ENCODE measurements around the gene KLC1. TPM values are rescaled to one million over a fixed set of nuclear protein-coding genes. Genes with fewer than 3 reads are reported as not detected.
"Not testable (repeated sequence)": the region's sequence is repeated elsewhere in the genome, so short reads cannot be mapped to it uniquely, and the experiment has no call there.

The KLC1 gene
- 10 to 100 TPM; 81.6 to 89.5 (median 85.6) TPM for polyA plus RNA-seq (ENCODE audit: insufficient read length in 3 of 3)

DNA sequence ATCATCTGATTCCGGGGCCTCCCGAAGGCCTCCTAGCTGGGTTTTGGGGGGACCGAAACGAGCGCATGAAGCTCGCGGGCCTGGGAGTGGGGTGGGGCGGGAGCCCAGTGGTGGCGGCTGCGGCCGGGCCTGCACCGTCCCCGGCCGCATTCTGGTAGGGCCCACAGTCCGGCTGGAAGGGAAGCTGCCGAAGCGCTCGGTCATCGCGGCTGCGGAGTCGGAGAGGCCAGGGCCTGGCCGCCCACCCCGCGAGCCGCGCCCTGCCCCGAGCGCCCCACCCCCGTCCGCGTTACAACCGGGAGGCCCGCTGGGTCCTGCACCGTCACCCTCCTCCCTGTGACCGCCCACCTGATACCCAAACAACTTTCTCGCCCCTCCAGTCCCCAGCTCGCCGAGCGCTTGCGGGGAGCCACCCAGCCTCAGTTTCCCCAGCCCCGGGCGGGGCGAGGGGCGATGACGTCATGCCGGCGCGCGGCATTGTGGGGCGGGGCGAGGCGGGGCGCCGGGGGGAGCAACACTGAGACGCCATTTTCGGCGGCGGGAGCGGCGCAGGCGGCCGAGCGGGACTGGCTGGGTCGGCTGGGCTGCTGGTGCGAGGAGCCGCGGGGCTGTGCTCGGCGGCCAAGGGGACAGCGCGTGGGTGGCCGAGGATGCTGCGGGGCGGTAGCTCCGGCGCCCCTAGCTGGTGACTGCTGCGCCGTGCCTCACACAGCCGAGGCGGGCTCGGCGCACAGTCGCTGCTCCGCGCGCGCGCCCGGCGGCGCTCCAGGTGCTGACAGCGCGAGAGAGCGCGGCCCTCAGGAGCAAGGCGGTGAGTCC, at the start of gene KLC1:
Gene KLC1, plus strand, starts transcription at position 528 of the 819 bp plus-strand sequence. CDS start 25,354 bp downstream, outside the sequence.
- DNase-seq (ENCODE audit: low read depth in 3 of 3, low spot score in 2 of 3), result peak in 1 of 3 donors; percentile 54

DNA sequence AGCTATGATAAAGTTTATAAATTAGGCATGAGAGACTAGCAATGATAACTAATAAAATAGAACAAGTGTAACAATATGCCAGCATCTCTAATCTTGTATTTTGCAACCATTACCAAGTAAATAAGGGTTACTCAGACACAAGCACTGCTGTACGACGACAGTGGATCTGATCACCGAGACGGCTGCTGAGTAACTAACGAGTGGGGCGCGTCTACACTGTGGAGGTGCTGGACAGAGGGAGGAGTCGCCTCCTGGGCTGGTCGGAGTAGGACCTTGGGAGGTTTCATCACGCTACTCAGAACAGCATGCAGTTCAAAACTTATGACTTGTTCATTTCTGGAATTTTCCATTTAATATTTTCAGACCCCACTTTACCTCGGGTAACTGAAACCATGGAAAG, 47.8 kb upstream of the KLC1 start:
- DNase-seq (ENCODE audit: low read depth in 3 of 3, low spot score in 2 of 3), result no peak

DNA sequence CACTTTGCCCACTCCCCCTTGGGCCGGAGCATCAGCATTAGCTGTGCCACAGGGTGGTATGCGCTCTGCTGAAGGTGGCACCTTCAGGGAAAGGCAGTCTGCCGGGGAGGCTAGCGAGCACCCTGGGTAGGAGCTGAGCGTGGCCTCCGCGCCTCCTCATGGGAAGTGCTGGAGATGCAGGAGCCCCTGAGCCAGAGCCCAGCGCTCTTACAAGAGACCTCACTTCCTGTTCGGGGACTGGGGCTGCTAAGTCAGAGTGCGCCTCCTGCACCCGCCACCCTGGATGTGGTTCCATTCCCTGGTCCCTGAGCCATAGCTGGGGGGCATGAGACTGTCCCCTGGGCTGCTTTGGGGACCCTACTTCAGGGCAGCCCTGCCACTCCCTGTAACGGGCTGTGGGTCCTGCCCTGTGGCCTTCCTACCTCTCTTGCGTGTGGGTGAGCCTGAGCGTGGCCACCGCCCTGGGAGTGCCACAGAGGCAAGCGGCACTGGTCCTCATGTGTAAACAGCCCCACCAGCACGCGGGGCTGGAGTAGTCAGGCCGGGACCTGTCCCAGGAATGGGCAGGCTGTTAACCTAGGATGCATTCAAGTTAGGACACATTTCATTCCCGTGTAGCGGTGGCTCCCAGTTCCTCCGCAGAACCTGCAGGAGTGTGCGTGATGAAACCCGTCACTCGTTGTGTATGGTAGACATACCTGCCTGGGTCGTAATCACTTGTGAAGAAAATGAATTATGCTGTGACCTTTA, 46.9 kb upstream of the KLC1 start:
- no peak for DNase-seq (ENCODE audit: low read depth in 3 of 3, low spot score in 2 of 3)

DNA sequence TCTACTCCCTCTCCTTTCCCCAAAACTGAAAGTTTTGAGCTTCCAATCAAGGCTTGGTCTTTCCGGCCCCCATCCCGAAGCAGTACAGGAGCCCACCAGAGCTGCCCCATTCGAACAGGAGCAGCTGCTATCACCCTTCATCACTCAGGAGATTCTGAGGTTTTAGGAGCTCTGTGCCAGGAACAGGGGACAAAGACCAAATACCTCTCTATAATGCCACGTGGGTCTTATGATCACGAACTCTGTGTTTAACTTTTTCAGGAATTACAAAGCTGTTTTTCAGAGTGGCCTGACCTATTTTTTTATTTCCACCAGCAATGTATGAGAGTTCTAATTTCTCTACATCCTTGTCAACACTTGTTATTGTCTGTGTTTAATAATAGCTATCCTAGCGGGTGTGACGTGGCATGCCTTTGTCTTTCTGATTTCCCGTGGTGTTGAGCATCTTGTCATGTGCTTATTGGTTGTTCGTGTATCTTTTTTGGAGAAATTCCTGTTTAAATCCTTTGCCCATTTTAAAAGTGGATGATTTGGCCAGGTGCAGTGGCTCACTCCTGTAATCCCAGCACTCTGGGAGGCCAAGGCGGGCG, 44.6 kb upstream of the KLC1 start:
- no peak for DNase-seq (ENCODE audit: low read depth in 3 of 3, low spot score in 2 of 3)

DNA sequence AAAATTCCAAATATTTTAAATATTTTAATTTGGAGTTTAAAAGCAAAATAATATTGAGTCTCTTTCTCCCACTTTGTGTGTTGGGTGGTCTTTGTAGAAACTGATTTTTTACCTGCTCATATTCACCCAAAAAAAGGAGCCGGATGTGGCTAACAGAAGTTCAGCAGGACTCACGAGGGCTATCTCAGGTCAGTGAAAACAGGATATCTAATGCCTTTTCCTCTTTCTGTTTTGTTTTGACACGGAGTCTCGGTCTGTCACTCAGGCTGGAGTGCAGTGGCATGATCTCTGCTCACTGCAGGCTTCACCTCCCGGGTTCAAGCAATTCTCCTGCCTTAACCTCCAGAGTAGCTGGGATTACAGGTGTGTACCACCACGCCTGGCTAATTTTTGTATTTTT, 35.4 kb upstream of the KLC1 start:
- DNase-seq (ENCODE audit: low read depth in 3 of 3, low spot score in 2 of 3), result no peak

DNA sequence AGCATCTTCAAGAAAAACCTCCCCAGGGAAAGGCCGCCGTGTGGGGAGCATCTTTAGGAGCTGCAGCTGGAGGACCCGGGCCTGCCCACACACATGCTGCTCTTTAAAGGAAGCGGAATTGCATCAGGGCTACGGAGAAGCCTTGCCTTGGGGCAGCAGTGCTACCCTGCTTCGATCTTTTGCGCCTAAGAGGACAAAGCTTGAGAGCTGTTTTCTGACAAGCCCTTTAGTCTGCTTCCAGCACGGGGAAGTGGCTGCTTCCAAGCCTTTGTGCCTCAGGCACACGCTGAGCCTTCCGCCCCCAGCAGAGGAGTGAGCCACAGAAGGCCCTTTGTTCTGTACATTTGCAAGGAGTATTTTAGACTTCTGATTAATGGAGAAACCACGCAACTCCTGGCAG, 34.7 kb upstream of the KLC1 start:
- DNase-seq (ENCODE audit: low read depth in 3 of 3, low spot score in 2 of 3), result no peak

DNA sequence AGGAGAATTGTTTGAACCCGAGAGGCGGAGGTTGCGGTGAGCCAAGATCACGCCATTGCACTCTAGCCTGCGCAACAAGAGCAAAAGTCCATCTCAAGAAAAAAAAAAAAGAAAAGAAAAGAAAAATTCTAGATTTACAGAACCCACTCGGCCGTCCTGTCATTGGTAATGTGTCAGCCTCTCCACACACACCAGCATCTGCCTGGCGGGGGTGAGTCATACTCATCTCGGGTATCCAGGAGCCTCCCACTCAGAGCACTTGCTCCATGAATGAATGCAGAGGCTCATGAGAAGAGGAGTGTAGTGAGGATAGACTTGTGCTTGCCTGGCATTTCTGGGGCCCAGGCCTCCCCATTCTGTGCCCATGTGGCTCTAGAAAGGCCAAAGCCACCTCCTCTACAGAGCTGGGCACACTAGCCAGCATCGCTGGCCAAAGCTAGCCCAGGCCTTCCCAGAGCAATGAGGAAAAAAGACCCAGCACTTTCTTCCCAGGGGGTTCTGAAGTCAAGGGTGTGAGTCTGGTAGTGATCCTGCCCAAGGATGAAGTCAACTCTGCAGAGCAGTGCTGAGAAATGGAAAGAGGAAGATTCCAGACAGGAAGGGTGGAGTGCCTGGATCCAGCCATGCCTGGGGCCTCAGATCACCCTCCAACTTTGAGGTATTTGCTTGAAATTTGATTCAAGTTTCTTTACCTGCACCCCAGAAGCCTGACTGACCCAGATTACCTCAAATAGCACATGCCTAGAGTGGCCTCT, 31.2 kb upstream of the KLC1 start:
- no peak for DNase-seq (ENCODE audit: low read depth in 3 of 3, low spot score in 2 of 3)

DNA sequence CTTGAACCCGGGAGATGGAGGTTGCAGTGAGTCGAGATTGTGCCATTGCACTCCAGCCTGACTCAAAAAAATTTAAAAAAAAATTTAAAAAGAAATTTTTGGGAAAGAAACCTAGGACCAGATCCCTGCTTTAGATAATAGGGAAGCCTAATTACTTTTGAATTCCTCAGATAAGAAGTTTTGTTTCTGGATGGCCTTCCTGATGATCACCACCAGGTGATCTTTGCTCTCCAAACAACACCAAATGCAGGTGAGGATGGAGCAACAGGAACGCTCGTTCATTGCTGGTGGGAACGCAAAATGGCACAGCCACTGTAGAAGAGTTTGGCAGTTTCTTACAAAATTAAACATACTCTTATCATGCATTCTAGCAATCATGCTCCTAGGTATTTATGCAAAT, 28.5 kb upstream of the KLC1 start:
- DNase-seq (ENCODE audit: low read depth in 3 of 3, low spot score in 2 of 3), result no peak

DNA sequence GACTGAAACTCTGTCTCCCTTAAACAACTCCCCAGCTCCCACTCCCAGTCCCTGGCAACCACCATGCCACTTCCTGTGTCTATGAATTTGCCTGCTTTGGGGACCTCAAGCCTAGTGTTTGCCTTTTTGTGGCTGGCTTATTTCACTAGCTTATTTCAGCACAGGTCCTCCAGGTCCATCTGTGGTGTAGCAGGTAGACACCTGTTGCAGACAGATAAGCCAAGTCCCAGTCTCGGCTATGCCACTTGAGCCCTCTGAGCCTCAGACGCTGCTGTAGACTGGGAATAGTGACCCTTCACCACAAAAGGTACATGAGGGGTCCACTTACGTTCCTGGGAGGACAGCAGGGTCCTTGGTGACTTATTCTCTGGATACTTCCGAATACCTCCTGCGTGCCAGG, 24.4 kb upstream of the KLC1 start:
- no peak for DNase-seq (ENCODE audit: low read depth in 3 of 3, low spot score in 2 of 3)

DNA sequence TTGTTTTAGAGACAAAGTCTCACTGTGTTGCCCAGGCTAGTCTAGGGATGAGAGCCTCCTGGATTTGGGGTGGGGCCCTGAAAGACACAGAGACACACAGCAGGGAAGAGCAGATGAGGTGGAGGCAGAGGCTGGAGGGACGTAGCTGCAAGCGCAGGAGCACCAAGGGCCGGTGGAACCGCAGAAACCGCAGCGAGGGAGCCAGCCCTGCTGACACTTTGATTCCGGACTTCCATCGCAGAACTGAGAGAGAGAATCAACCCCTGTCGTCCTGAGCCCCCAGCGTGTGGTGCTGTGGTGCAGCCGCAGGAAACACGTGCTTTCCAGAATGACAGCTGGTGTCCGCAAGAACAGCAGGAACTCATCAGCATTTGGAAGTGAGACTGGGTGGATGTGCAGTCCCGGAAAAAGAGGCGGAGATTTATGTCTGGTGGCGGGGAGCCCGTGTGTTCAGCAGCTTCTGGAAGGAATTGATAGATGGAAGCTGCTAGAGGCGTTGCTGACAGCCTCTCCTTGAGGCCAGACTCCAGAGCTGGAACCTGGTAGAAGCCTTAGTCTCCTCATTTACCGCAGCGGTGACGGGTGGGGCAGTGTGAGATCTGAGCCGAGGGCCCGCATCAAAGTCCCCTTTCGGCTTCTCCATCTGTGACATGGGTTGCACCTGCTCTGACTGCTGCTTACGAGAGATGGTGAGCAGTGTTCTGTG, 21.9 kb upstream of the KLC1 start:
- DNase-seq (ENCODE audit: low read depth in 3 of 3, low spot score in 2 of 3), result peak; percentile 87 to 88 (median 88)

DNA sequence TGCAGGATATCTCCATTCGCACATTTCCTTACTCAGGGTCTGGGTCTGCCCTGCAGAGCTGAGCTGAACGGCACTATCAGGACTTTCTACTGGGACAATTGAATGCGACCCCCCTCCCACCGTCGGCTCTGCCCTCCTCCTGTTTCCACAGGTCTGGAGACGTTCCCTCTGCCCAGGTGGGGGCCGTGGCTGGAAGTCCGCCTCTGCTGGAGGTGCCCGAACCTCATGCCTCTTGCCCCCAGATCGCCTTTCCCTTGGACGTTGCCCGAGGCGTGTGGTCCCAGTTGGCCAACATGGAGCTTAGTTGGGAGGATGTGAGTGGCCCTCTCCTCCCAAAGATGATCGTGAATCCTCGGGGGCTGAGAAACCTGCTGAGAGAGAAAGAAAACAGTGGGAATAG, 21.2 kb upstream of the KLC1 start:
- no peak for DNase-seq (ENCODE audit: low read depth in 3 of 3, low spot score in 2 of 3)

DNA sequence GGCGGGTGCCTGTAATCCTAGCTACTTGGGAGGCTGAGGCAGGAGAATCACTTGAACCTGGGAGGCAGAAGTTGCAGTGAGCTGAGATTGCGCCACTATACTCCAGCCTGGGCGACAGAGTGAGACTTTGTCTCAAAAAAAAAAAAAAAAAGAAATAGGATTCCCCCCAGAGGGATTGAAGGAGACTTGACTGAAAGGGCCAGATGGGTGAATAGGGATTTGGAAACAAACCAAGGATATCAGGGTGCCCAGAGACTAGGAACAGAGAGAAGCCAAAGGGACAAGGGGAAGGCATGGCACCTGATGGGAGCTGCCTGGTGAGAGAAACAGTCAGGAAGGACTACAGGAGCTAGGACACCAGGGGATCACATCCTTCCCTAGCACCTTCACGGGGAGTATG, 19.9 kb upstream of the KLC1 start:
- not testable (repeated sequence) for DNase-seq (ENCODE audit: low read depth in 3 of 3, low spot score in 2 of 3)

DNA sequence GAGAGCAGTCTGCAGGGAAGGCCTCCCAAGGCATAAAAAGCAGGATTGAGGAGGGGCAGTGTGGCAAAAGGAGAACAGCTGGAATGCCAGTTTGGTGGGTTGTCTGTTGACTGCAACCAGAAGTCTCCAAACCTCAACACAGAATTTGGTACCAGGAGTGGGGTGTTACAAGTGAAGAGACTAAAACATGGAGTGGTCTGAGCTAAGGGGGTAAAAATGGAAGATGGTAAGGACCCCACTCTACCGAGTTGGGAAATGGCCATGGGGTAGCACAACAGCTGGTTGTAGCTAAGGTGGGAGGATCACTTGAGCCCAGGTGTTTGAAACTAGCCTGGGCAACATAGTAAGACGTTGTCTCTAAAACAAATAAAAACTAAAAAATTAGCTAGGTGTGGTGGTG, 17.8 kb upstream of the KLC1 start:
- DNase-seq (ENCODE audit: low read depth in 3 of 3, low spot score in 2 of 3), result no peak

DNA sequence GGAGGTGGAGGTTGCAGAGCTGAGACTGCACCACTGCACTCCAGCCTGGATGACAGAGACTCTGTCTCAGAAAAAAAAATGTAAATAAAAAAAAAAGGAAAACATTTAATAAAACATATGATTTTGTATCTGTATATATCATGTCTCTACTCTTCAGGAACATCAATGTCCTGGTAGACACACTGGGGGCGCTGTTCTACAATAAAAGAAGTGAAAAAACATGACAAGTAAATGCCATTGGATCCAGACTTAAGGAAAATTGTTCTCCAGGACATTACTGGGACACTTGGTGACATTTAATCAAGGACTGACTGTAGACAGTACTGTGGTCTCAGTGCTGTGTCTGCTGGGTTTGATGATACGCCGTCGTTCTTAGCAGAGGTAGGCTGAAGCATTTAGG, 15.5 kb upstream of the KLC1 start:
- DNase-seq (ENCODE audit: low read depth in 3 of 3, low spot score in 2 of 3), result no peak

DNA sequence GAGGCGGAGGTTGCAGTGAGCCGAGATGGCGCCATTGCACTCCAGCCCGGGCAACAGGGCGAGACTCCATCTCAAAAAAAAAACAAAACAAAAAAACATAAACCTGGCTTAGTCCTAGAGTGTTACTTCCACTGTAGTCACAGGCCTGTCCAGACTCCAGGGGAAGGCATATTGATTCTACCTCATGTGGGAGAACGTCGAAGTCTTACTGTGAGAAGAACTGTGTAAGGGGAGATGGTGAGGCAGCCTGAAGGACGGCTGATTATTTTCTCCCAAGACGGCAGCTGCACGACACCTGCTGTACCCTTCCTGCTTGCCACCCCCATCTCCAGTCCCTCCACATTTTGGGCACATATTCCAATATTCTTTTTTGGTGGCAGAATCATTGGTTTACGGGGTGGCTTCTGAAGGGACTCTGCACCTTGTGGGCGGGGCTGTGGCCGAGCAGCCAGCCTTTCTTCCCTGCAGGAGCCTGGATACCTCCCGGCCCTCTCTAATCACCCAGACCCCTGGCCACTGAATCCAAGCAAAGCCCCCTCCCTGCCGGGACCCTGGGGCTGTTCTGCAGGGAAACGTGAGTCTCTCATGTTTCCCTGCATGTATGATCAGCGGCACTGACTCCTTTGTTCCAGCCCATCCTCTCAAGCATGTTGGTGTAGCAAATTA, 12.2 kb upstream of the KLC1 start:
- DNase-seq (ENCODE audit: low read depth in 3 of 3, low spot score in 2 of 3), result no peak

DNA sequence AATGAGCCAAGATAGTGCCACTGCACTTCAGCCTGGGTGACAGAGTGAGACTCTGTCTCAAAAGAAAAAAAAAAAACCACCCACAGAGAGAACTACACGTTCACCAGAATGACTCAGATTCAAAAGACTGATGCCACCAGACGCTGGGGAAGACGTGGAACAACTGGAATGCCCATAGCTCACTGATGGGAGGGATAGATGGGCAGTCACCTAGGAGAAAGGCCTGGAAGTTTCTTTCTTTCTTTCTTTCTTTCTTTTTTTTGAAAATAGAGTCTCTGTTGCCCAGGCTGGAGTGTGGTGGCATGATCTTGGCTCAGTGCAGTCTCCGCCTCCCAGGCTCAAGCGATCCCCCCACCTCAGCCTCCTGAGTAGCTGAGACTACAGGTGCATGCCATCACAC, 10.0 kb upstream of the KLC1 start:
- DNase-seq (ENCODE audit: low read depth in 3 of 3, low spot score in 2 of 3), result no peak

DNA sequence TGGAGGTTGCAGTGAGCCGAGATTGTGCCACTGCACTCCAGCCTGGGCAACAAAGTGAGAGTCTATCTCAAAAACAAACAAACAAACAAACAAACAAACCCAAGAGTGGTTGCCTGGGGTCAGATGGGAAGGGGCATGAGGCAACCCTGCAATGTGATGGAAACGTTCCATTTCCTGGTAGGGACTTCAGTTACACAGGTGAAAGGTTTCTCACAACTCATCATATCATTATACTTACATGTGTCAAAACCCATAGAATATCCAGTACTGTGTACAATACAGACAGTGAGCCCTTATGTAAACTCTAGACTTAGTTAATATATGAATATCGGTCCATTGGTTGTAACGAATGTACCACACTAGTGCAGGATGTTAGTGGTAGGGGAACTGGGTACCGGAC, 7.2 kb upstream of the KLC1 start:
- no peak for DNase-seq (ENCODE audit: low read depth in 3 of 3, low spot score in 2 of 3)

DNA sequence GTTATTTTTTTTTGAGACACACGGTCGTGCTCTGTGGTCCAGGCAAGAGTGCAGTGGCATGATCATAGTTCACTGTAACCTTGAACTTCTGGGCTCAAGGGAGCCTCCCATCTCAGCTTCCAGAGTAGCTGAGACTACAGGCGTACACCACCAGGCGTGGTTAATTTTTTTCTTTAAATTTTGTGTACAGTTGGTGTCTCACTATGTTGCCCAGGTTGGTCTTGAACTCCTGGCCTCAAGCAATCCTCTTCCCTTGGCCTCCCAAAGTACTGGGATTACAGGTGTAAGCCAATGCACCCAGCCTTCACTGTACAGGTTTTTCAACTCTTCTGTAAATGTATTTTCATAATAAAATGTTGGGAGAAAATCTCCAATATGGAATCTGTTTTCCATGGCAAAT, 5.7 kb upstream of the KLC1 start:
- DNase-seq (ENCODE audit: low read depth in 3 of 3, low spot score in 2 of 3), result no peak

DNA sequence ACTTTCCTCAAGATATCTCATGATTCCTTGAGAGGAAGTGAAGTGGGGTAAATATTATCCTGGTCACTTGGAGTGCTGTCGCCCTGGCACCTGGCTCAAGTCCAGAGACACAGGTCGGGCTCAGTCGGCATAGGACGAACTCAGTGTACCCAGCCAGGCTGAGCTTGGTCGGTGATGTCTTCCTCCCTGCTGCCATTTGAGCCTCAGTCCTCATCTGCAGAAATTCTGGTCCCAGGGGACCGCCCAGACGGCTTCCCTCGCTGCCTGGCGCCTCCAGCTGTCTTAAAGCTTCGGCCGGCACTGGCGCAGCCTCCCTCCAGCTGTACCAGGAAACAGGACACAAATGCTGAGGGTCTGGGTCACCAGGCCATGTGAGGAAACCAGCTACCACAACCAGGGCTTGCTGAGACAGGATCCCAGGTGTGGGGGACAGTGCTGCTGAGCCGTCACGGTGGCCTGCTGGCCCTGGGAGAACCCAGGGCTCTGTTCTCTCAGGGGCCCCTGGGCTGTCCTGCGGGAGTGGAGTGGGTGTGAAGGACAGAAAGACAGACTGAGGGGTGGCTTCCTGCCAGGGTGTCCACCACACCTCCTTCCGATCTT, 5.0 kb upstream of the KLC1 start:
- DNase-seq (ENCODE audit: low read depth in 3 of 3, low spot score in 2 of 3), result no peak
